ENCODE measurements around the gene TMED8. TPM values are rescaled to one million over a fixed set of nuclear protein-coding genes. Genes with fewer than 3 reads are reported as not detected.
"Not testable (repeated sequence)": the region's sequence is repeated elsewhere in the genome, so short reads cannot be mapped to it uniquely, and the experiment has no call there.

Gene TMED8
- total RNA-seq, 2 experiments from 2014 or later: 15.0 to 15.4 TPM

- H3K9me3 Mint-ChIP-seq: no peaks in the 10 kb centered on the region
- no peak overlapping the region for H3K27ac Mint-ChIP-seq
- H3K4me3 Mint-ChIP-seq: no peak overlapping the region
- H3K27me3 Mint-ChIP-seq: no peaks in the 10 kb centered on the region
- no peaks in the 10 kb centered on the region for H3K4me1 Mint-ChIP-seq
- ChIA-PET POLR2A (interaction anchor here (0.9 kb wide), 1 partner anchor 8 kb away, joined by 3 read pairs; no protein-coding TSS in a partner anchor), CTCF (interaction anchor here (1.0 to 1.1 kb wide), 2 partner anchors 9 to 14 kb away, joined by 4 to 5 read pairs; partner anchors contain the start of genes GSTZ1 and POMT2)
- H3K36me3 Mint-ChIP-seq (ENCODE audit: low read depth): no peaks in the 10 kb centered on the region
- no peak for DNase-seq
Observed at GRCh38 chr14:77329872-77330271, 47.0 kb downstream of the TMED8 start.

- Mint-ChIP-seq H3K4me3 (no peak overlapping the region), H3K27me3 (no peaks in the 10 kb centered on the region), H3K27ac (no peak overlapping the region), H3K9me3 (no peaks in the 10 kb centered on the region), H3K36me3 (ENCODE audit: low read depth) (no peaks in the 10 kb centered on the region), H3K4me1 (peaks cover 8% of the 10 kb centered on the region)
- ChIA-PET POLR2A (no interaction called here), CTCF (no interaction called here)
- no peak for DNase-seq
Observed at GRCh38 chr14:77327111-77327510, 49.8 kb downstream of the TMED8 start.

- Mint-ChIP-seq H3K9me3 (no peaks in the 10 kb centered on the region), H3K4me1 (peaks cover 13% of the 10 kb centered on the region), H3K27ac (peak overlapping the region; percentile 36), H3K36me3 (ENCODE audit: low read depth) (no peaks in the 10 kb centered on the region), H3K27me3 (no peaks in the 10 kb centered on the region), H3K4me3 (no peak overlapping the region)
- ChIA-PET POLR2A (no interaction called here), CTCF (interaction anchor here (1.4 to 2.0 kb wide), 2 partner anchors 10 to 32 kb away, joined by 3 to 5 read pairs; no protein-coding TSS in a partner anchor)
- DNase-seq: no peak
Observed at GRCh38 chr14:77325746-77326094, 51.2 kb downstream of the TMED8 start.

DNA sequence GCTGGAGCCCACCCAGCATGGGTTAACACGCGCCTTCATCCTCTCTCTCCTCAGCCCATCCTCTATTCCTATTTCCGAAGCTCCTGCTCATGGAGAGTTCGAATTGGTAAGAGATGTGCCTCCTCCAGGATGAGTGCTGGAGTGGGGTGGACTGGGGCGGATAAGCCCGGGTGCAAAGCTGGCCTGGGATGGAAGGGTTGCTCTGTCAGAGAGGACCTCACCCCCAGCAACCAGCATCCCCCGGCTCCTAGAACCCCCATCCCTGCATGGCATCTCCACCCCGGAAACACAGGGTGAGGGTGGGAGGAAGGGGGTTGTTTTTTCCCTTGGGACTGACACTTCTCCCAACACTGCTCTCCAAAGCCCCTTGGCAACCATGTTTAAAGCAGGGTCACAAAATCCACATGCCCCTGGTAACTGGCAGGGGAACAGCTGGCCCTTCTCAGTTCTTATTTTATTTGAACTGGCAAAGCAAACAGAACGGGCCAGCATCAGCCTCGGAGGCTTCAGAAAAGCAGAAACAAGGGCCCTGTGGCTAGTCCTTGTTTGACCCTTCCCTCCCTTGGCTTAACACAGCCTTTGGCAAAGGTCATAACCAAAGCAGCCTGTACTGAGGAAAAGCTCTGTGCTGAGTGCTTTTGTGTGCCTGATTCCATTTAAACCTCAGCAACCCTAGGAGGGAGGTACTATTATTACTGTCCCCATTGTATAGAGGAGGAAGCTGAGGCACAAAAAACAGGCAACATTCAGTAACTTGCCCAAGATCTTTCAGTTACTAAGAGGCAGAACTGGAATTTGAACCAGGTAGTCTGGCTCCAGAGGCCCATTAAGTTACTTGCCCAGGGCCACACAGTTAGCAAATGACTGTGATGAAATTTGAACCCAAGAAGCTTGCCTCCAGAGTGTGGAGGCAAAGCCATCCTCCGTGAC, 51.8 kb downstream of the TMED8 start:
- Mint-ChIP-seq H3K4me1 (peaks cover 14% of the 10 kb centered on the region), H3K36me3 (ENCODE audit: low read depth) (no peaks in the 10 kb centered on the region), H3K4me3 (no peak overlapping the region), H3K27ac (peak overlapping the region; percentile 36), H3K9me3 (no peaks in the 10 kb centered on the region), H3K27me3 (no peaks in the 10 kb centered on the region)
- ChIA-PET POLR2A (no interaction called here), CTCF (interaction anchor here (0.8 to 2.0 kb wide), 5 partner anchors 9 to 32 kb away, joined by 3 to 5 read pairs (median 4); no protein-coding TSS in a partner anchor)
- DNase-seq: no peak

GRCh38 chr14:77324289-77324688, 52.6 kb downstream of the TMED8 start:
- H3K27me3 Mint-ChIP-seq: no peaks in the 10 kb centered on the region
- H3K36me3 Mint-ChIP-seq (ENCODE audit: low read depth): no peaks in the 10 kb centered on the region
- ChIA-PET CTCF (interaction anchor here (0.8 to 1.3 kb wide), 3 partner anchors 8 to 20 kb away, joined by 3 to 4 read pairs (median 4); no protein-coding TSS in a partner anchor), POLR2A (no interaction called here)
- no peaks in the 10 kb centered on the region for H3K9me3 Mint-ChIP-seq
- no peak overlapping the region for H3K27ac Mint-ChIP-seq
- no peak overlapping the region for H3K4me3 Mint-ChIP-seq
- no peak for DNase-seq
- peaks cover 22% of the 10 kb centered on the region for H3K4me1 Mint-ChIP-seq

- Mint-ChIP-seq H3K36me3 (ENCODE audit: low read depth) (no peaks in the 10 kb centered on the region), H3K27ac (no peak overlapping the region), H3K4me1 (peaks cover 26% of the 10 kb centered on the region), H3K9me3 (no peaks in the 10 kb centered on the region), H3K4me3 (no peak overlapping the region), H3K27me3 (no peaks in the 10 kb centered on the region)
- CTCF ChIA-PET: interaction anchor here (1.3 kb wide), 1 partner anchor 20 kb away, joined by 3 read pairs; no protein-coding TSS in a partner anchor
- POLR2A ChIA-PET: no interaction called here
- no peak for DNase-seq
Observed at GRCh38 chr14:77323571-77323970, 53.3 kb downstream of the TMED8 start.

GRCh38 chr14:77322951-77323350, 53.9 kb downstream of the TMED8 start:
- no peaks in the 10 kb centered on the region for H3K9me3 Mint-ChIP-seq
- POLR2A ChIA-PET: no interaction called here
- CTCF ChIA-PET: no interaction called here
- no peak overlapping the region for H3K27ac Mint-ChIP-seq
- H3K27me3 Mint-ChIP-seq: no peaks in the 10 kb centered on the region
- DNase-seq: no peak
- peaks cover 26% of the 10 kb centered on the region for H3K4me1 Mint-ChIP-seq
- no peak overlapping the region for H3K4me3 Mint-ChIP-seq
- H3K36me3 Mint-ChIP-seq (ENCODE audit: low read depth): no peaks in the 10 kb centered on the region

GRCh38 chr14:77322250-77322902, 54.5 kb downstream of the TMED8 start:
- Mint-ChIP-seq H3K36me3 (ENCODE audit: low read depth) (no peaks in the 10 kb centered on the region), H3K4me3 (peak overlapping the region; percentile 98), H3K4me1 (peaks cover 26% of the 10 kb centered on the region), H3K27me3 (no peaks in the 10 kb centered on the region), H3K9me3 (no peaks in the 10 kb centered on the region), H3K27ac (peak overlapping the region; percentile 100)
- POLR2A ChIA-PET: interaction anchor here (0.7 kb wide), 1 partner anchor 8 kb away, joined by 3 read pairs; no protein-coding TSS in a partner anchor
- no peak for DNase-seq
- CTCF ChIA-PET: interaction anchor here (1.0 kb wide), 2 partner anchors 65 to 105 kb away, joined by 3 to 4 read pairs; no protein-coding TSS in a partner anchor

DNA sequence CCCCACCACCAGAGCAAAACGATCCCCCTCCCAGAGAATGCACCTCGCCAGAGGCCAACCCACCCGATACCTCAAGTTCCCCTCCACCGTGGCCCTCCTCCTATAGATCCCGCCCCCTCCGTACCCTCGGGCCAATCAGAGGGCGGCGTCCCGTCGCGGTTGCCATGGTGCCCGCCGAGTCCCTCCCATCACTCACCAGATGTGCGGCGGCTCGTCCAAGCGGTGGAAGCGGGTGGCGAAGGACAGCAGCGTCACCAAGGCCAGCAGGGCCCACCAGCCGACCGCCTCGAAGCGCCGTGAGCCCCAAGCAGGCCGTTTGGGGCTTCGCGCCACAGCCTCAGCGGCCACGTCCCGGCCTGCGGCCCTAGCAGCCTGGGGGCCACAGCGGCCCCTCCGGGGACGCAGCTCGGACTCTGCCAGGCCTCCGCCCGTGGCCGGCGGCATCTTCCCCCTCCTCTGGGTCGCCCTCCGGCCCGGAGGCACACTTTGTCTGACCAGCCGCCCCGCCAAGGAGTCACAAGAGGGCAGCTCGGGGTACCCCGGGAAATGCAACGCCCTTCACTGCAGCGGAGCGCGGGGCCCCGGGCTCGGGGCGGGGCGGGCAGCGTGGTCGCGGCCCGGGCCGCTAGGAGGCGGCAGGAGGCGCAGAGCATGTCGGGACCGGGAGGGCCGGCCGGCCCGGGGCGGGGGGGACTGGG, 56.5 kb downstream of the TMED8 start, which contains the start of gene POMT2:
Gene POMT2, minus strand, starts transcription at position 646 of the 698 bp plus-strand sequence. Its CDS starts 202 bp downstream, at position 444.
- Mint-ChIP-seq H3K27ac (peak within 1 kb of the TSS; percentile 100), H3K9me3 (no peaks in the 10 kb centered on the region), H3K4me1 (peaks cover 26% of the 10 kb centered on the region), H3K27me3 (no peaks in the 10 kb centered on the region), H3K36me3 (ENCODE audit: low read depth) (no peaks in the 10 kb centered on the region), H3K4me3 (peak within 1 kb of the TSS; percentile 98)
- ChIA-PET POLR2A (no interaction called here), CTCF (interaction anchor here (0.7 to 1.6 kb wide), 8 partner anchors 9 to 407 kb away, joined by 3 to 5 read pairs (median 4); partner anchors contain the start of genes SAMD15 and TMED8)
- DNase-seq: peak; percentile 94

DNA sequence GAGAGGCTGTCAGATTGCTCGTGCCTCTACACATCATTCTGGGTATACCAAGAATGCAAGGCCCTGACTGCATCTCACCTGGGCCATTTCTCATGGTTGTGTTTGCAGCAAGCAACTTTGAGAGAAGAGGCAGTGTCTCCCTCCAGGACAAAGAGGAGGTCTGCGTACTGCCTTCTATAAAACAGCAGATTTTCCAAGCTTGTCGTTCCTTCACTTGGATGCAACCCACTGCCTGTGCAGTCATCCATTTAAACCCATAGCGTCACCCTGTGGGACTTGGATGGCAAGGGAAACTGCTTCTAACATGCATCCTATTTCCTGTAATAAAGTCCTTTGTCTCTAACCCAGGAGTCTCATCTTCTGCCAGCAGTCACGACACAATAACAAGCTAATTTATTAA, 57.5 kb downstream of the TMED8 start:
- Mint-ChIP-seq H3K4me1 (peaks cover 26% of the 10 kb centered on the region), H3K27me3 (no peaks in the 10 kb centered on the region), H3K36me3 (ENCODE audit: low read depth) (no peaks in the 10 kb centered on the region), H3K9me3 (no peaks in the 10 kb centered on the region), H3K4me3 (peak overlapping the region; percentile 86), H3K27ac (no peak overlapping the region)
- POLR2A ChIA-PET: no interaction called here
- DNase-seq: no peak
- CTCF ChIA-PET: no interaction called here

- H3K4me3 Mint-ChIP-seq; POLR2A ChIA-PET; CTCF ChIA-PET; DNase-seq; H3K27ac Mint-ChIP-seq; H3K9me3 Mint-ChIP-seq; H3K27me3 Mint-ChIP-seq; H3K36me3 Mint-ChIP-seq (ENCODE audit: low read depth): not testable (repeated sequence)
- H3K4me1 Mint-ChIP-seq: peaks cover 26% of the 10 kb centered on the region
Observed at GRCh38 chr14:77318756-77319155, 58.1 kb downstream of the TMED8 start.

- no peak overlapping the region for H3K27ac Mint-ChIP-seq
- no peaks in the 10 kb centered on the region for H3K9me3 Mint-ChIP-seq
- ChIA-PET POLR2A (no interaction called here), CTCF (no interaction called here)
- peaks cover 26% of the 10 kb centered on the region for H3K4me1 Mint-ChIP-seq
- no peak overlapping the region for H3K4me3 Mint-ChIP-seq
- no peaks in the 10 kb centered on the region for H3K36me3 Mint-ChIP-seq (ENCODE audit: low read depth)
- H3K27me3 Mint-ChIP-seq: no peaks in the 10 kb centered on the region
- no peak for DNase-seq
Observed at GRCh38 chr14:77318006-77318553, 58.8 kb downstream of the TMED8 start.

All from activated CD4-positive, alpha-beta T cell treated with anti-CD3 and anti-CD28 coated beads, Interleukin-2, amount 10 ng/mL, durations not matched to agents 7 days and 5 days (primary cell).